GM19193 (cell line): ENCODE results near the gene NRXN3.

Experiments
- POLR2A ChIP-seq: IDR thresholded peaks from 4 replicates; pipeline ENCODE4 v1.6.1; 2011; ENCODE audit not compliant: insufficient read depth, insufficient read length; ENCODE audit errors: extremely low read depth

NRXN3 gene

DNA sequence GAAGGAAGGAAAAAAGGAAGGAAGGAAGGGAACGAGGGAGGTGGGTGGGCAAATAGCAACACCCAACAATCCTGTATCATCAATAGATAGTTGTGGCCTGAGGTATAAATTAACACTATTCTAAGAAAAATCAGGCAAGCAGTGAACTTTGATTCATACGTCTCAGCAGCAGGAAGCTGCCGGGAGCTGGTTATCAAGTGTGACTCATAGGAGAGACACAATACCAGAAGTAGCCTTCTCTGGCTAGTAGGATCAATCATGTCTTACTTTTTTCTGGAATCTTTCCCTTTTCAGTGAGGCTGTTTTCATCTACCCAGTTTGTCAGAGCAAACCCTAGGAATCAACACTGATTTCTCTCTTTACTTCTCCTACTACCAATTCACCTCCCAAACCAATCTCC lies 780.5 kb downstream of the NRXN3 start:
- TF ChIP-seq POLR2A: no peak

DNA sequence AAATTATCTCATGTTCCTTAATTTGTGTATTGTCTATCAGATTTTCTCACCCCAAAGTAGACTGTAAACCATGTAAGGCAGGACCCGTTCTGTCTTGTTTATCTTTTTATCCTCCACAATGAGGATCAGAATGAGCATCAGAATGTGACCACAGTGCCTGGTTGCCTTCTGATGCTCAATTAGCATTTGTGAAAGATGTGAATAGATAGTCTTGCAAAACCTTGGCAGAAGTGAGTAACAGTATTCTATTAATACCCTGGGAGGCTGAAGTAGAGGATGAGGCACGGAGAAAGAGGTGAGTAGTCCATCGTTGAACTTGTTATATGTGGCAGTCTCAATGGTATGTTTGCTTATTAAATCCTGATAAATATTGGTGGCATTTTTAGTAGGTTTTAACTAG lies 781.4 kb downstream of the NRXN3 start:
- no peak for TF ChIP-seq POLR2A

GRCh38 chr14:78959674-78960264 lies 789.6 kb downstream of the NRXN3 start:
- TF ChIP-seq POLR2A: no peak

DNA sequence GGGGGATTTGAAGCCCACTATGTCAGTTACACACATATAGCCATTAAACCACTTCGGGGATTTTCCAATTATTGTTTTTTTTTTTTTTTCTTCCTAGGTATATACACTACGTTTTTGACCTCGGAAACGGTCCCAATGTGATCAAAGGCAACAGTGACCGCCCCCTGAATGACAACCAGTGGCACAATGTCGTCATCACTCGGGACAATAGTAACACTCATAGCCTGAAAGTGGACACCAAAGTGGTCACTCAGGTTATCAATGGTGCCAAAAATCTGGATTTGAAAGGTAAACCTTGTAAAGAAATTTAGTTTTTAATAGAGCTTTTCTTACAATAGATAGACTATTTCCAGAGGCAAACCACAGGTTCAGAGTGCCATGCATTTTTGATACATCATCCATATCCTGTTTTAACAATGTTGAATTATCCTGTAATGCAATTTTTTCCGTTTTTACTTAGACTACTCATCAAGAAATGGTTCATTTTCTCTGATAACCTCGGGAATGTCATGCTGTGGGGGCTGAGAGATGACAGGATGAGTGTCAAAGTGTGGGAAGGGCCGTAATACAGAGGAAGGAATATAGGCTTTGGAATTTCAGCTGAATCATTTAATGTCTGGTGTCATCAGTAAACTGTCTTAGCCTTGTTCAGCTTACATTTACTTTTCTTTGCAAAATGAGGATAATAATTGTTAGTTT lies 797.1 kb downstream of the NRXN3 start:
- no peak for TF ChIP-seq POLR2A

- TF ChIP-seq POLR2A: no peak
Observed at GRCh38 chr14:78968265-78968664, 798.1 kb downstream of the NRXN3 start.

DNA sequence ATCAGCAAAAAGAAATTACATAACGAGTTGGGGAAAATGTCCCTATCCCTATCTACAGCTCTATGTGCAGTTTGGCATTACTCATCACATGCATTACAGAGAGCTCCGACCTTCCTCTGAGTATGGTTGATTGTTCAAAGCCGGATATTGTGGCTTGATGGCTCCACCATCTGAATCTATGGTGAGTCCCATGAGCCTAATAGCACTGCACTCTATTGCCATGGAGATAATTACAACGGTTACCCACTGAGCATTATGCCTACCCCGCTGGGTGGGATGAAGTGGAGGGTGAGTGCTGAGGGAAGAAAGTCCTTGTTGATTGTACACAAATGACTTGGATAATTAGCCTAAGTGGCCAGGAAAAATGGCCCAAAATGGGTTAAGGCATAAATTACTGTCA lies 800.5 kb downstream of the NRXN3 start:
- no peak for TF ChIP-seq POLR2A

DNA sequence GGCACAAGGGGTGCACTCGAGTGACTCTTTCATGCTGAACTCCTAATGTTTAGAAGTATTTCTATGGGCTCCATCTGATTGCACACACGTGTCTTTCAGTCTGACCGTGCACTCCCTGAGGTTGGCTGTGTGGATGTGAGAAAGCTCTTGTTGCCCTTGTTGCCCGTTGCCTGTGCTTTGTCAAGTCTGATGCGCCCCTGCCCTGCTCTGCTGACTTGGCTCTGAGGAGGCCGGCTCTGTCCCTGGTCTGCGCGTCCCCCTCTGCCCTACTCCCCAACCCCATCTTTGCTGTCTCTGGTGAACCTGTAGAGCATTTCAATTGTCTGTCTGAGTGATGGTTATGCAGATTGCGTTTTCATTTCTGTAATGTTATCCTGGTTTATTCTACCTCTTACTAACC lies 802.3 kb downstream of the NRXN3 start:
- no peak for TF ChIP-seq POLR2A

DNA sequence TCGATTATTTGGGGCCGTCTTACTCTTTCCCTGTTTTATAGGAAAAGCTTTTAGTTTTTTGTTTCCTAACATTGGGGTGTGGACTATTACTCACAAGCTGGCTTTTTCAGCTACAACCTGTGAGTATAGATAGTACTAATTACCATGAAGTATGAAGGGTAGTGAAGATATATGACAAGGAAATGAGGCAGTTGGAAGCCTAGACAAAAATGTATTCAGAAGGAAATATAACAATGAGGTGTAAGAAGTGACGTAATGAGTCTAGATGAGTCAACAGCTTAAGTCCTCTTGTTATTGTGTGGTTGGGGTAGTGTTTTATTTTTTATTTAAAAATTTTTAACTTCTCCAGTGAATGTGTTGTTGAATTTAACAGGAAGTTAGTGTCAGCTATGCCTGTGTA lies 804.5 kb downstream of the NRXN3 start:
- TF ChIP-seq POLR2A: no peak

- no peak for TF ChIP-seq POLR2A
Observed at GRCh38 chr14:78975734-78976133, 805.6 kb downstream of the NRXN3 start.

DNA sequence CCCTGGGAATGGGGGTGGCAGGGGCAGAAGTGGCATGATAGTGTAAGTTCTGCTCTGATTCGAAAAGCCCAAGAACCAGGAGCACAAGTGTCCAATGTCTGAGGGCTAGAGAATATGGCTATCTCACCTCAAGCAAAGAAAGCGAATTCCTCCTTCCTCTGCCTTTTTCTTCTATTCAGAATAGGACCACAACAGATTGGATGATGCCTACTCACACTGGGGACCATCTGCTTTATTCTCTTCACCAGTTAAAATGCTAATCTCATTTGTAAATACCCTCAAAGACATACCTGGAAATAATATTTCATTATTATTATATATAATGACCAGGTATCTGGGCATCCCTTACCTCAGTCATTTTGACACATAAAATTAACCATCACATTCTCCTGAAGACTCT lies 808.7 kb downstream of the NRXN3 start:
- TF ChIP-seq POLR2A: no peak

DNA sequence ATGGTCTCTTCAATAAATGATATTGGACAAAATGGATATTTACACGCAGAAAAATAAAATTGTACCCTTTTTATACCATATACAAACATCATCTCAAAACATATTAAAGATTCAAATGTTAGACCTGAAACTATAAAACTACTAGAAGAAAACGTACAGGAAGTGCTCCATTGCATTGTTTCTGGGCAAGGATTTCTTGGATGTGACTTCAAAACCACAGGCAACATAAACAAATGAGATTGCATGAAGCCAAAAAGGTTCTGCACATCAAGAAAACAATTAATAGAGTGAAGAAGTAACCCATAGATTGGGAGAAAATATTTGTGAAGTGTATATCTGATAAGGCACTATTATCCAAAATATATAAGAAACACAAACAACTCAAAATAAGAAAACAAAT lies 812.4 kb downstream of the NRXN3 start:
- no peak for TF ChIP-seq POLR2A

DNA sequence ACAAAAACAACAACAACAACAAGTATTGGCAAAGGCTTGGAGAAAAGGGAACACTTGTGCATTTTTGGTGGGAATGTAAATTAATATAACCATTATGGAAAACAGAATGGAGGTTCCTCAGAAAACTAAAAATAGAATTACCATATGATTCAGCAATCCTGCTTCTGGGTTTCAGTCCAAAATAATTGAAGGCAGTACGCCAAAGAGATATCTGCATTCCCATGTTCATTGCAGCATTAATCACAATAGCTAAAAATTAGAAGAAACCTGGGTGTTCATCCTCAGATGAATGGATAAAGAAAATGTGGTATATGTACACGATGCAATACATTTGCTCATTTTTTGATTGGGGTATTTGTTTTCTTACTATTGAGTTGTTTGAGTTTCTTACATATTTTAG lies 813.0 kb downstream of the NRXN3 start:
- no peak for TF ChIP-seq POLR2A

DNA sequence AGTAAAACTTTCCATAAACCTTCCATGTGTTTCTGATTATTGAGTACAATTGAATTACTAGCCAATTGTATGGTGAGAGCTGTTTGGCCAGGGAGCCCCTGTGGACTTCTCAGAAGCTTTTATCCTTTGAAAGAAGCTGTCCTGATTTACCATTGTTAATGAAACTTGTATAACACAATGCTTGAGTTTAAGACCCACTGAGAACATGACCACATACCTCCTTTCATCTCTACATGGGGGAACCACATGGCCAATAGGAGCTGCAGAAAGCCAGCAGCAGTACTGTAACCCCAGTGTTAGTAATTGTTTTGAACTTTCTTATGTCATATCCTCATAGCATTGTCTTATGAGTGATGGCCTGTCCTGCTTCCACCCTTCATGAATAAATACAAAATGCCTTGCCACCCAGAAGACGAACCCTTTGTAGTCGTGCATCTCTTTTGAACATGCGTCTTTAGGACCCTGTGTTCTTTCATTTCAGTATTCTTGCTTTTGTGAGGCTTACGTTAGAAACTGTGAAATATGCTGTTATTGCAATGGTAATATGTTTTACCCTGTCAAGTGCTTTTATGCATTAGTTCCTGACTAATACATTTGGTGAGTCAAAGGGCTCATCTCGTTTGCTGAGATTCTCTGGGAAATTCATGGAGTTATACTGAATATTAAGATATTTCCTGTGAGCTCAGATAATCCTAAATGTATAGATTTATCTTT lies 815.7 kb downstream of the NRXN3 start:
- no peak for TF ChIP-seq POLR2A

GRCh38 chr14:78986989-78987388 lies 816.8 kb downstream of the NRXN3 start:
- no peak for TF ChIP-seq POLR2A

GRCh38 chr14:78989221-78989620 lies 819.0 kb downstream of the NRXN3 start:
- TF ChIP-seq POLR2A: no peak

DNA sequence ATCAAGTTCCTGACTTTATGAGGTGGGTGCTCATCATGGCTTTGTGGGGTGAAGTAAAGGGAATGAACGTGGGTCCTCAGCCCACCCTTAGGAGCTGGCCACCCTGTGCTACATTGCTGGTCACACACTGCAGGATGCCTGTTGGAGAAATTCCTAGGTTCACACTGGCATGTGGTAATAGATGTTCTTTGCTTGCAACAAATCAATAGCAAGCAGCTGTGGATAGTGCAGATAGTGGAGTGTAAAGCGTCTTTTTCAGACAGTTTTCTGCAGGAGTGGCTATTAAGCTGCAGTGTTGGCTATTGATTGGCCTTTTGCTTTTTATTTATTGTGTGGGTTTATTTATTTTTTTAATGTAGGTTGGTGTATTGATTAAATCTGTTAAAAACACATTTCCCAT lies 822.7 kb downstream of the NRXN3 start:
- TF ChIP-seq POLR2A: no peak

DNA sequence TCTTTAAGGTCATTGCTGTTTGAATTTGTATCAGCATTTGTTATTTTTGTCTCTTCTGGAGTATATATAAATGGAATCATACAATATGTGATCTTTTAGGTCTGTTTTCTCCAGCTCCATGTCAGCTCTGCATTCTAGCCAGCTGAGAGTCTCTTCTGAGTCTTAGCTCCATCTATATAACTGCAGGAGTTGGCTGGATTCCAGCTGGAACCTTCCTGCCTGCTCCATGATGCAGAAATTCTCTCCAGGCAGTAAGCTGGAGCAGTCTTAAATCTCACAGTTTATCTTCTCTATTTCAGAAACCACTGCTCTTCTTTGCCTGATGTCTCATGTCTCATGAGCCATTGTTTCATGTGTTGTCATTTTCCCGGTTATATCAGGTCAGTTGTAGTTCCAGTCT lies 827.6 kb downstream of the NRXN3 start:
- TF ChIP-seq POLR2A: no peak

GRCh38 chr14:79009286-79009685 lies 839.1 kb downstream of the NRXN3 start:
- no peak for TF ChIP-seq POLR2A
